HG03439 (cell line): ENCODE results near the gene CACNA1A.

Source experiments
- ATAC-seq: cut with Tn5 transposase; IDR thresholded peaks from one replicate; pipeline ENCODE4 v1.9.1; 2021; ENCODE audit warnings: mild to moderate bottlenecking, moderate library complexity; ENCODE audit not compliant: unreplicated experiment

CACNA1A gene

DNA sequence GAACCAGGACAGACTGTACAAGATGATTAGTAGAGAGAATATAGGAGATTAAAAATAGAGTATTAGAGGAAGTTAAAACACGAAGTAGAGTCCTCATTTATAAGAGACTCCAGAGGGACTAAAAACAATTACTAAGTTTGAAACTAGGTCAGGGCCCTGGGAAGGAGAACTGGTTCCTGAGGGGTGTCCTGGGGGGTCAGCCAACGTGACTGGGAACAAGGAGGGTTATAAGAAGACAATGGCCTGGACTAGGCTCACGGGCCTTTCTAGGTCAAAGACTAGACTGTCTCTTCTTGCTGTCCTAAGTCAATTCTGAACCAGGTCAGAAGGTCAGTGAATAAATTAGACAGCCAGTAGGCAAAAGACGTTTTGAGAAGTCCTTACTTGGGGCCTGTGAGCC, 190.8 kb downstream of the CACNA1A start:
- no peak for ATAC-seq

DNA sequence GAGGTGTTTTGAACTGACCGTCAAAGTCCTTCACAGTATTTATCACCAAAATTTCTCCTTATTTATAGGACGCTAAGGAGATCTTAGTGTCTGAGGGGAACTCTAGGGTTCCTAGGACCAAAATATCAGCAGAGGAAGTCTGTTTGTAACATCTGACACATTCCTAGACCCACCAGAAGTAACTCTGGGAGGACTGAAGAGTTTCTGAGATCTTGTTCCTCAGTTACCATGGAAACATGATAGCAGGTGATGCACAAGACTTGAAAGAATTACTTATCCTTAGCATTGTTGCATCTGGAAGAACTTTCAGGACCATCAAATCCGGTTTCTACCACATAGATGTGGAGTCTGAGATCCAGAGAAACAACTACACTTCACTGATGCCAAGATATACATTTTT, 191.5 kb downstream of the CACNA1A start:
- ATAC-seq = no peak

DNA sequence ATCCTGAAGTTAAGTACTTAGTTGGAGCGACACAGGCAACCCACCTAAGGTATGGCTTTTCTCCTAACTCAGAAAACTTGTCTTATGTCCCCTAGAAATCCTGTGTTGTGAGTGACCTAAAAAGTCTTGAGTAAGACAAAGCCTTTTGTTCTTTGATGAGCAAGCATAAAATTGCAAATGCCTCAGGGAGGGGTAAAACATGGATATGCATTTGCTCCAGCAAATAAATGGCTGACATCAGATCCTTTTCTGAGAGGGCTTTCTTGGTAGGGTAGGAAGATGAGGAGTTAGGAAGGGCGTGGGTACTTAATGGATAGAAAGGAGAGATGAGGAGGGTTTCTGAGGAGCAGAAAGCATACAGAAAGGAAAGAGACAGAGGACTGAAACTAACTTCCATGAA, 192.4 kb downstream of the CACNA1A start:
- ATAC-seq = no peak

DNA sequence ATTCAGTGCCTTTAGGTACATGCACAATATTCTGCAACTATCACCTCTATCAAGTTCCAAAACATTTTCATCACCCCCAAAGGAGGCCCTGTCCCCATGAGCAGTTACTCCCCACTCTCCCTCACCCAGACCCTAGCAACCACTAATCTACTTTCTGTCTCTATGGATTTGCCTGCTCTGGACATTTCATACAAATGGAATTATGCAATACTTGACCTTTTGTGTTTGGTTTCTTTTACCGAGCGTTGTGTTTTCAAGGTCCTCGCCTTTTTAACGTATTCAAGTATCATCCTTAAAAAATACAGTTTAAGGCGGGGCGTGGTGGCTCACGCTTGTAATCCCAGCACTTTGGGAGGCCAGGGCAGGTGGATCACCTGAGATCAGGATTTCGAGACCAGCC, 196.4 kb downstream of the CACNA1A start:
- no peak for ATAC-seq

DNA sequence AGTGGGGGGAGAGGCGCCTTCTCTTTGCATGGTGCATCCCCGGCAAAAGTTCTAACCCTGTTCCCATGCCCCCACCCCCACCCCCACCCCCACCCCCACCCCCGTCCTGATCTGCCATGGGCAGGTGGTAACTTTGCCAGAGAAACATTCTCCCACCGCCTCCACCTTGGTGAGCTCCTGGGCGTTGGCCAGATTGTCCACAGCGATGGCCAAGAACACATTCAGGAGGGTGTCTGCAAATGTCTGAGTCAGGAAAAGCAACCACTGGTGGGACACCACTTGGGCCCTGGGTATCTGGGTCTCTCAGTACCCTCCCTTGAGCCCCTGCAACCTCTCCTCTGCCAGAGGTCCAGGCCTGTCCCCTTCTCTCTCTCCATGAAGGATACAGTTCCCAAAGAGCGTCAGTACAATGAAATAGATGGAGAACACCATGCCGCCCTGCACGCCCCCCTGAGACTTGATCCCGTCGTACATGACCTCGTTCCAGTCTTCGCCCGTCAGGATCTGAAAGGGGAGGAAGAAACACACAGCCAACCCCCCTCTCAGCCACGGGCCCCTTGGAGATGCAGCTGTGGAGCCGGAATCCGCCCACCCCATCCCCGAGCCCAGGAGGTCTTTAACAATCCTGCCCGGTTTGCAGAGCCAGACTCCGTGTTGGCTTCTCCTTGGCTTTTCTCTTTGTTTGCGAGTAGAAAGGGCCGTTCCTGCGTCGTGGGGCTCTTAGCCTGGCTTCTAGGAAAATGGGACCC, 202.7 kb downstream of the CACNA1A start:
- ATAC-seq = no peak

DNA sequence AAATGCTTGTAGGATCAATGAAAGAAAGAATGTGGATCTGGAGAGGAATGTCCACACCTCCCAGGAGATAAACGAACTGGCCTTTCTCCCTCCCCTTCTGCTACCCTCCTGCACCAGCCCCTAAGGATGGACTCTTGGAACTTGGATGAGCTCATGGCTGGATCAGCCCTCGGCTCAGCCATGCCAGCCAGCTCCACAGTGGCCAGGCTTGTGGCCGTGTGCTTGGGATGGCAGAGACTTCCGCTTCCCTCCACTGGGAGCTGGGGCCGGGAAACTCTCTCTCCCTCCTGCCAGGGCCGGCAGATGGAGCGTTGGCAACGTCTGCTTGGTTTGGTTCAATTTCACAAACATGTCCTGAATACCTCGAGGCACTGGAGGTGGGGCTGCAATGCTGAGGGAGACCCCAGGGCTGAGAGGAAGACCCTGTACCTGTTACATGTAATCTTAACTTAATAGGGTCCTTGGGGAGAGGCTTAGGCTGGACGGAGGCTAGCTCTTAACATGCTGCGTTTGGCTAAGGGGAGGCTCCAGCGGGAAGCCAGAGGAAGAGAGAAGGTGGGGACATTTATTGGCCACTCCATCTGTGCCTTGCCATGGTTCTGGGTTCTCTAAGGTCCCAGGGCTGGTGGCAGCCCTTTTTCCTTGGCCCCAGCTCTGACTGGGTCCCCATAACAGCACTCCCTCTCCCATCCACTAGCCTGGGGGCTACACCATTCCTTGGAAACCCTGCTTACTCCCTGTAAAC, 203.6 kb downstream of the CACNA1A start:
- ATAC-seq = no peak

DNA sequence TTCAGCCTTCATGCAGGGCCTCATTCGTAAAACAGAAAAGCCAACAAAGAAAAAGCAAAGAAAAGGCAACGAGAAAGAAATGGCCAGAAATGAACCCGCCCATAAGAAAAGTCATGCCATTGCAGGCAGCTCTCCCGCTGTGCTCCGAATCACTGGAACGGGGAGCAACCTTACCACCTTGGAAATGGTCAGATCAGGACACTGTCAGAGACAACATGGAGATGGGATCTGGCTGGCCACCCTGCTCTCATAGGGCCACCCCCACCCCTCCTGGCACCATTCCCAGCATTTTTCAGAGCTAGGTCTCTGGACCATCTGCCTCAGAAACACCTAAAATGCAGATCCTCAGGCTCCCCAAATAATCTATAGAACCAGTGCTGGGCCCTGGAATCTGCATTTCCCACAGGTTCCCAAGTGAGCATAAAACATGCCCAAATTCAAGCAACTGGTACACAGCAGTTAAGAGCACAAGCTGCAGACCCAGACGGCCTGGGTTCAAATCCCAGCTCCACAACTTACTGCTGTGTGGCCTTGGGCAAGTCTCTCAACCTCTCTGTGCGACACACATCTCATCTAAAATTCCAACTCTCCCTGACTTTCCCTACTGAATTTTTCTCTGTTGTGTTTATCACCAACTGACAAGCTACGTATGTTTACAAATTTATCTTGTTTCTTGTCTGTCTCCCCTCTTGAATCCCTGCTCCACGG, 204.5 kb downstream of the CACNA1A start:
- ATAC-seq = no peak

DNA sequence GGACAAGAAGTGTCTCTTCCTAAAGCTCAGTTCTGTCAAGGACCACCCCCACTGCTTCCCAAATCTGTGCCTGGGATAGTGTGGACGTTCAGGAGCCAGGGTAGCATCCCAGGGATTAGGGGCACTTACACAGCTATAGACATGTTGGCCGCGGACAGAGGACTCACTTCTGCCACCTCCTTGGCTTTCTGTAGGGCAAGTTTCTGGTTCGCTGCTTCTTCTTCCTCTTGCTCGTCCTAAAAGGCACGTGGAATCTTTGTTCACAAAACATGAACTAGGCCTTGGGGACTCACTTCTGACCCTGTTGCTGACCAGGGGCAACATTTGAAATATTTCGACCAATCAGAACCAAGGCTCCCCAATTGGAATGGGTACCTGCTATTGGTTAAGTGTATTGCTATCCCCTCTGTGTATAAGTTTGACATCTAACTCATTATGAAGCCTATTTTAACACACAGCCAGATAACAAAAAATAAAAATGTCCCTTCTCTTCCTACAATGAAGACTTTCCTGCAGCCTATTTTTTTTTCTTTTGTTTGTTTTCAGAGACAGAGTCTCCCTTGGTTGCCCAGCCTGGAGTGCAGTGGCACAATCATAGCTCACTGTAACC, 205.8 kb downstream of the CACNA1A start:
- ATAC-seq = no peak

DNA sequence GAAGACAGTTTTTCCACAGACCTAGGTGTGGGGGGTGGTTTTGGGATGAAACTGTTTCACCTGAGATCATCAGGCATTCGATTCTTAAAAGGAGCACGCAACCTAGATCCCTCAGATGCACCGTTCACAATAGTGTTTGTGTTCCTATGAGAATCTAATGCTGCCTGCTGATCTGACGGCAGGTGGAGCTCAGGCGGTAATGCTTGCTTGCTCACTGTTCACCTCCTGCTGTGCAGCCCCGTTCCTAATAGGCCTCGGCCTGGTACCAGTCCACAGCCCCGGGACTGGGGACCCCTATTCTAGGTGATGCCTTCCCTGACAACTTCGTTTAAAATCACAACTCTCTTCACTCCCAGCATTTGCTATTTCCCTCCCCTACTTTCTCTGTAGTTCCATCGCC, 206.4 kb downstream of the CACNA1A start:
- ATAC-seq = no peak

DNA sequence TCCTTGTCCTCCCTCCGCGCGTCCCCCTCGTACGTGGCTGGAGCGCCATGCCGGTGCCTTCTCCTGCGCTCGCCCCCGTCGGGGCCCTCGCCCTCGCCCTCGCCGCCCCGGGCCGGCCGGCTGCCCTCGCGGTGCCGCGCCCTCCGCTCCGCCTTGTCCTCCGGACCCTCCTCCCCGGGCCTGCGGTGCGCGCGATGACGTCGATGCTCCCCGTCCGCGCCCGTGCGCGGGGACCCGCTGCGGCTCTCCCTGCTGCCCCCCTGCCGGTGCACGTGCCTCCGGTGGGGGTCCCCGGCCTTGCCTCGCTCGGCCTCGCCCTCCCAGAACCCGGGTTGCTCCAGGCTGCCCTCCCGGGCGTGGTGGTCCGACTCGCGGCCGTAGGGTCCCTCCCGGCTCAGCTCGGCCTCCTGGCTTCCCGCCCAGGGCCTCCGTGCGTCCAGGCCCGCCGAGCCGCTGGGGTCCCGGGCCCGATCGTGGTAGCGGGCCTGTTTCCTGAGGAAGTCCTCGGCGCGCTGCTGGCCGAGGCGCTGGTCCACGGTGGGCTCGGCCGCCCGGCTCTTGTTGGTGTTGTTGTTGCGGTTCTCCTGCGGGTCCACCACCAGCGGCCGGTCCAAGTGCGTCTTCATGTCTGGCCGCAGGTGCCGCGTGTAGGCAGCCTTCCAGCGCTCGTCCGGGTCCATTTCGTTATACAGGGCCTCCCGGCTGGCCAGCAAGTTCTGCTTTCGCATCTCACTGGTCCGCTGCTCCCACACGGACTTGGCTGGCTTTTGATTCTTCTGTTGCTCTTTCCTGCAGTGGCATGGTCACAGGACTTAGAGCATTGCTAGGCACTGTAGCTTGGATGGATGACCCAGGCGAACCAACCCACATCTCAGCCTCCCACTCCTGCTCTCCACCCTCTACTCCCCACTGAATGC, 207.5 kb downstream of the CACNA1A start:
- ATAC-seq = no peak

DNA sequence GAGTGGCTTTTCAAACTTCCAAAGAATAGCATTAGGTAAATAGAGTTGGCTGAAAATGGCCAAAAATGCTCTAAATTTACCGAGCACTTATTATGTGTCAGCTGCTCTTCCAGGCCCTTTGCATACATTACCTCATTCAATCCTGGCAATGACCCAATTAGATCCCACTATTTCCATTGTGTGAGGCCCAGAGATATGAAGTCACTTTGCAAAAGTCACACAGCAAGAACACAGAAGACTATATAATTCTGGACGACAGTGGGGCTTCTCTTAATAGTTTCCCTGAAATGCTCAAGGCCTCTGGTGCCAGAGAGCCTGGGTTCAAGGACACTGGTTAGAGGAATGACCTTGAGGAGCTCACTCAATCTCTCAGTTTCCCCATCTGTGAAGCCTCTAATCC, 209.3 kb downstream of the CACNA1A start:
- ATAC-seq = no peak

DNA sequence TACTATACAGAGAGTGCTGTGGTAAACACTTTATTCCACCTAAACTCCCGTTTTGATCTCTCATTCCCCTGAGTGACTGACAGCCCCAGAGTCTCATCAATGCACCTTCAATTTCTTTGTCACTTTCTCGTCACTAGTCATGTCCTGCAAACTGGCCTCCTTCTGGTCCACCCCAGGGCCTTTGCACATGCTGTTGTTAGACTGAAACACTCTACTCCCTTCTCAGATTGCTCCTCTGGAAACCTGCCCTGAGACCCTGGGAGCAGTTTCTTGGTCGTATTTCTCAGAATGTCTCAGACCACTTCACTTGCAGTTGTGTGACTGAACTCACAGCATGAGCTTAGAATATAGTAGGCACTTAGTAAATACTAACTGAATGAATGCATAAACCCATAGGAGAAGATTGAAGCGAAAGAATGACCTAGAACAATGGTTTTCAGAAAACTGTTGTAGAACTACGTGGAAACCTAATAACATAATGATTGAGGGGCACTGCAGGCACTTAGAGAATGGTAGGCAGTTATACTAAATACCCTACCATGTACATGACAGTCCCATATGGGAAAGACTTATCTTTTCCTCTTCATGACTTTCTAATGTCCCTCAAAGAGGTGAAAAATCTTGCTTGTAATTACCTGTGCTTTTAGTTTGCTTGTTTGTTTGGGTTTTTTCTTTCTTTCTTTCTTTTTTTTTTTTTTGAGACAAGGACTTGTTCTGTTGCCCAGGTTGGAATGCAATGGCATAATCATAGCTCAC, 211.3 kb downstream of the CACNA1A start:
- no peak for ATAC-seq

DNA sequence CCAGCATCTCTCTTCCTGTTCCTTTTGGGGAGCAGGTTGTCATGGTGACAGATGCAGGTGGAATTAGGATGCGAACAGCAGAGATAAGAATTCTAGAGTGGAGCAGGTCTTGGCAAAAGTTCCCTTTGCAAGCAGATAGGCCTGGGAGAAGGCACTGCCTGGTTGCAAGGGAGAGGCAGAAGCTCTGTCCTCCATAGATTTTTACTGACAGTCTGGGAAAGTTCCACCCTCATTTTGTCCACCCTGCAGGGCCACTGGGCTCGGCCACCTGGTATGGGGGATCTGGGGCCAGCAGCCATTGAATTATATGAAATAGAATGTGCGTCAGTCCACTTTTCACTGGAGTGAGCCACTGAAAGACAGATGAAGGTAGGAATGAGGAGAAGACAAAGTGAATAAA, 214.4 kb downstream of the CACNA1A start:
- ATAC-seq = no peak

DNA sequence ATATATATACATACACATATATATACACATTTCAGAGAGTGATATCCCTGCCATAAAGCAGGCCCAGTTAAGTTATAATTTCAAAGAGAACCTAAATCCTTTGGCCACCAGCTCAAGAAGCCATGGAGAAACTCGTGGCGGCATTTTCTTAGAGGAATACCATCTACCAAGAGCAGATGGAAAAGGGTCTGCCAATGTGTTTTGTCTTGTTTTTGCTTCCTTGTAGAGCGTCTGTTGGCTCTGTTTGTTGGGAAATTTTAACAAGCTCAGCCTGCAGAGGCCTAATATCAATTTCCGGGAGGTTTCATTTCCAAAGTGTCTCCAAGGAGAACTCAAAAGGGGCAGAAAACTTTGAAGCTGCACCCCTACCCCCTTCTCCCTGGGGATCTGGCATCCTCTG, 215.5 kb downstream of the CACNA1A start:
- ATAC-seq = no peak

DNA sequence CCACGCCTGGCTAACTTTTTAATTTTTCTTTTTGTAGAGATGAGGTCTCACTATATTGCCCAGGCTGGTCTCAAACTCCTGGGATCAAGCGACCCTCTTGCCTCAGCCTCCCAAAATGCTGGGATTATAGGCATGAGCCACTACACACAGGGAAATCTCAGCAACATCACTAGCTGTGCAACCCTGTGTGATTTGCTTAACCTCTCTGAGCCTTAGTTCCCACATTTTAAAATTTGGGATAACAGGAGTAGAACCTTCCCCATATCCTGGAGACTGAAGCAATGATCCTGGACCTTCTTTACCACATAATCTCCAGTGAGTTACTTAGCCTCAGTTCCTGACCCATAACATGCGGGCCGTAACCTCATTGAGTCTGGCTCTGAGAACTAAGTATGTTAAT, 217.0 kb downstream of the CACNA1A start:
- ATAC-seq = no peak

DNA sequence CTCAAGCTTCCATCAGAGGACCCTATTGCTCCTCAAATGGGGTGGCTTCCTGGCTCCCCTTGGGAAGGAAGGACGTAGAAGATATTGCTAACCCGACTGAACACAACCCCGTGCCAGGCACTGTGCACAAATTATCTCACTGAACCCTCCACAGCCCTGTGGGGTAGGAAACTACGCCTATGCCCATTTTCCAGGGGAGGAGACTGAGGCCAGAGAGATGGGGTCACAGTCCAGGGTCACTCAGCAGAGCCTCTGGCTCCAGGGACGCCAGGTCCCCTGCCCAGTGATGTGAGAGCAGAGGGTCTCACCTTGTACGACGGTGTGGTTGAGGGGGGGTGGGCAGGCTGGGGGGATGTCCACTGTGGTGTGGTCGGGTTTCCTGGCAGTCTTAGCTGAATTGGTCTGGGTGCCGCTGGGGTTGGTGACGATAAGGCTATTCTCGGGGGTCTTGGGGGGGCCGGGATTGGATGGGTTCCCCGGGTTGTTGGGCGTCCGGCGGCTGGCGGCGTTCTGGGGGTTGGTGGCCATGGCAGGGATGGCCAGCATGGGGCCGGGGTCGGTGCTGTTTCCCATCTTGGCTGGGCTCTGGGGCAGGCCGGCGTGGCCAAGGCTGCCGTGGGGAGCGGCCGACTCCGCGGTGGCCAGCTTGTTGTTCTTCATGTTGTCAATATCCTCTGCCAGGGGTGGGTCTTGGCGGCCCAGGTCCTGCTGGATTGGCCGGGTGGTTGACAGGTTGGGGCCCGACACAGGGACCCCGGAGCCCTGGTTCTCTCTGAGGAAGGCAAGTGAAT, 219.9 kb downstream of the CACNA1A start:
- no peak for ATAC-seq

DNA sequence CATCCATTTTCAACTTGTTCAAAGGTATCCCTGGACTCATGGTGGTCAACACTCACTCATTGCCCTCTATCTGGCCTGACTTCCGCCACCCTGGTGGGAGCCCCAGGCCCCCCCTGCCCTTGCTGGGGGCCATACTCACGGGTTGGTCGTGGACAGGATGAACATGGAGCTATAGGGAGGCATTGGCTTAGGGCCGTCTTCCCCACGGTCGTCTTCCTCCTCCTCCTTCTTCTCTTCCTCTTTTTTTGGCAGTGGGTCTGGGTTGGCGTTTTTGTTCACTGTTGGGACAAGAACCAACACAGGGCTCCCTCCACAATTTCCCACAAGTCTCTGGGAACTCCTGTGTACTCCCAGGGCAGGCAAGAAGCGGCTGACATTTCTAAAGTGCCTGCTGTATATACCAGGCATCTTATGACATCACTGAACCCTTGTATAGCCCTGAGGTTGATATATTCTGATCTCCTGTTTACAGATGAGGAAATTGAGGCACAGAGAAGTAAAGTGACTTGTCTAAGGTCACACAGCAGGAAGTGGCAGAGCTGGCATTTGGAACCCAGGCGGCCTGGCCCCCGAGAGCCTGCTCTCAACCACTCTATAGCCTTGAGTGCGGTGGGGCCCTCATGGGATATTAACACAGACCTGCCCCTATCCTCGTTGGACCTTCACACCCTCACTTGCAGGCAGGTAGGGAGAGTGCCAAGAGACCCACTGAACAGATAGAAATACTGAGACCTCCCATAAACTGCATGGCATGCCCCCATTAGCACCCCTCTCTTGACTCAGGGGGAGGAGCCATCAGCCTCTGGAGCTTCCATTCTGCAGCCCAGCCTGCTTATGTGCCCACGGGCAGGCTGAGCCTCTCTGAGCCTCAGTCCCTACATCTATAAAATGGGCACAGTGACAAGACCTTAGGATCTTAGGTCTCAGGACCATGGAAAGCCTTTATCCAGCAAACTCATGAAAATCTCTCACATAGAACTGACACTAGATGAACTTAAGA, 221.1 kb downstream of the CACNA1A start:
- no peak for ATAC-seq

DNA sequence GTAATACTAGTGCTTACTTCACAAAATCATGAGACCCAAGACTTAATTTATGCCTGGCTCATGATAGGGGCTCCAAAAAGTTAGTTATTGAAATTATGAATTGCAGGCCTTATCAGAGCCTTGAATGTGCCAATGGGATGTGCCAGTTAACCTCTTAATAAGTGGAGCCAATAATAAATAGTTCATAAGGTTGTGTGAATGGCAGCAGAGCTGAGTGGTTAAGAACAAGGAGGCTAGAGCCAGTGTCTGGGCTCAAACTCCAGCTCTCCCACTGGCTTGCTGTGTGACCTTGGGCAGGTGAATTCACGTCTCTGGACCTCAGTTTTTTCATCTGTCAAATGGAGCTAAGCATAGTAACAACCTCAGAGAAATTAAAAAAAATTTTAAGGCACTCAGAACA, 222.4 kb downstream of the CACNA1A start:
- no peak for ATAC-seq
